Measurements from ENCODE around the gene PRR20G.
"Not testable (repeated sequence)": the region's sequence is repeated elsewhere in the genome, so short reads cannot be mapped to it uniquely, and the experiment has no call there.

PRR20G gene

GRCh38 chr3:127320529-127321121, 32.8 kb upstream of the PRR20G start:
- Histone ChIP-seq H3K9me3 (ENCODE audit: insufficient read depth, low read length) (no peaks in the 10 kb centered on the region), H3K79me2 (ENCODE audit: low read length) (no peaks in the 10 kb centered on the region), H3K27me3 (ENCODE audit: low read depth, low read length) (peaks cover 13% of the 10 kb centered on the region; the same call in 1 of the 2 replicates), H3K4me1 (ENCODE audit: low read length) (no peaks in the 10 kb centered on the region), H4K20me1 (ENCODE audit: insufficient read depth, low read length) (no peaks in the 10 kb centered on the region), H3K4me2 (ENCODE audit: low read length) (no peak overlapping the region), H2AFZ (ENCODE audit: low read depth, low read length) (no peak overlapping the region), H3K9ac (ENCODE audit: low read length) (no peak overlapping the region), H3K4me3 (ENCODE audit: low read length) (no peak overlapping the region), H3K36me3 (replicated peaks; ENCODE audit: low read depth, low read length) (no peaks in the 10 kb centered on the region), H3K27ac (ENCODE audit: low read length) (no peak overlapping the region)
- TF ChIP-seq CTCF (IDR thresholded peaks at IDR 0.05; ENCODE audit: low read depth, low read length), result no peak
- TF ChIP-seq EZH2phosphoT487 (IDR thresholded peaks at IDR 0.05; ENCODE audit: low read depth), result no peak

GRCh38 chr3:127316685-127317084, 28.8 kb upstream of the PRR20G start:
- TF ChIP-seq EZH2phosphoT487 (IDR thresholded peaks at IDR 0.05; ENCODE audit: low read depth) (no peak), CTCF (IDR thresholded peaks at IDR 0.05; ENCODE audit: low read depth, low read length) (no peak)
- Histone ChIP-seq H3K9me3 (ENCODE audit: insufficient read depth, low read length) (no peaks in the 10 kb centered on the region), H3K4me3 (ENCODE audit: low read length) (no peak overlapping the region), H3K79me2 (ENCODE audit: low read length) (no peaks in the 10 kb centered on the region), H3K27me3 (ENCODE audit: low read depth, low read length) (peaks cover 8% of the 10 kb centered on the region; the same call in 1 of the 2 replicates), H3K4me1 (ENCODE audit: low read length) (peaks cover 5% of the 10 kb centered on the region), H3K27ac (ENCODE audit: low read length) (no peak overlapping the region), H3K36me3 (replicated peaks; ENCODE audit: low read depth, low read length) (no peaks in the 10 kb centered on the region), H4K20me1 (ENCODE audit: insufficient read depth, low read length) (no peaks in the 10 kb centered on the region), H2AFZ (ENCODE audit: low read depth, low read length) (no peak overlapping the region), H3K4me2 (ENCODE audit: low read length) (no peak overlapping the region), H3K9ac (ENCODE audit: low read length) (no peak overlapping the region)

GRCh38 chr3:127312818-127313217, 25.0 kb upstream of the PRR20G start:
- no peak overlapping the region for H3K4me3 ChIP-seq (ENCODE audit: low read length)
- no peak overlapping the region for H2AFZ ChIP-seq (ENCODE audit: low read depth, low read length)
- no peak overlapping the region for H3K9ac ChIP-seq (ENCODE audit: low read length)
- H3K36me3 ChIP-seq (replicated peaks; ENCODE audit: low read depth, low read length), result no peaks in the 10 kb centered on the region
- no peak overlapping the region for H3K27ac ChIP-seq (ENCODE audit: low read length)
- H3K9me3 ChIP-seq (ENCODE audit: insufficient read depth, low read length), result no peaks in the 10 kb centered on the region
- H3K79me2 ChIP-seq (ENCODE audit: low read length), result no peaks in the 10 kb centered on the region
- no peaks in the 10 kb centered on the region for H4K20me1 ChIP-seq (ENCODE audit: insufficient read depth, low read length)
- H3K4me2 ChIP-seq (ENCODE audit: low read length), result no peak overlapping the region; the same call in 1 of the 2 replicates
- no peak for TF ChIP-seq EZH2phosphoT487 (IDR thresholded peaks at IDR 0.05; ENCODE audit: low read depth)
- no peak for TF ChIP-seq CTCF (IDR thresholded peaks at IDR 0.05; ENCODE audit: low read depth, low read length)
- peaks cover 5% of the 10 kb centered on the region for H3K4me1 ChIP-seq (ENCODE audit: low read length)
- peaks cover under 1% of the 10 kb centered on the region; the same call in 1 of the 2 replicates for H3K27me3 ChIP-seq (ENCODE audit: low read depth, low read length)

- H3K36me3 ChIP-seq (replicated peaks; ENCODE audit: low read depth, low read length); H3K9me3 ChIP-seq (ENCODE audit: insufficient read depth, low read length); H3K9ac ChIP-seq (ENCODE audit: low read length); H3K79me2 ChIP-seq (ENCODE audit: low read length); H4K20me1 ChIP-seq (ENCODE audit: insufficient read depth, low read length); H3K4me2 ChIP-seq (ENCODE audit: low read length); H2AFZ ChIP-seq (ENCODE audit: low read depth, low read length); H3K27me3 ChIP-seq (ENCODE audit: low read depth, low read length); H3K27ac ChIP-seq (ENCODE audit: low read length); H3K4me3 ChIP-seq (ENCODE audit: low read length): not testable (repeated sequence)
- H3K4me1 ChIP-seq (ENCODE audit: low read length), result peaks cover 13% of the 10 kb centered on the region
Measured at GRCh38 chr3:127308821-127309220, 21.0 kb upstream of the PRR20G start.

Measured in OCI-LY3 (cell line).